B cell (primary cell): ENCODE measurements around the gene LEPR. TPM values are rescaled to one million over a fixed set of nuclear protein-coding genes. Genes with fewer than 3 reads are reported as not detected.

Source experiments
- ATAC-seq: fragments of 200-7000 bp; cut with Tn5 transposase; one replicate; pipeline ENCODE4 v1.10.0; 2021; ENCODE audit warnings: low read depth, mild to moderate bottlenecking, moderate number of reproducible peaks, moderate library complexity
- CTCF ChIA-PET: fragments of 350-600 bp; sonication (Branson Sonifier 250); formaldehyde crosslinking; loops from one replicate; lab custom pipeline; 2021; ENCODE audit warnings: antibody characterized with exemption, inconsistent platforms; lab: Charles Lee
- POLR2A ChIA-PET: fragments of 350-600 bp; sonication (Branson Sonifier 250); formaldehyde crosslinking; loops from one replicate; lab custom pipeline; 2021; ENCODE audit warnings: antibody characterized with exemption; lab: Charles Lee
- DNase-seq: peaks from one replicate; pipeline ENCODE4 v3.0.0; 2013
- H2AFZ ChIP-seq: 2 replicates; pipeline ENCODE4 v1.6.1; 2012; ENCODE audit warnings: mild to moderate bottlenecking, low read depth, low read length; ENCODE audit not compliant: insufficient read depth, poor library complexity, severe bottlenecking
- H3K27ac ChIP-seq, 2 donors: 1 replicate in 1 of 2; 2 replicates in 1 of 2; pipeline ENCODE4 v1.5.1; 2012 to 2013; ENCODE audit warnings: low read length in 2 of 2, mild to moderate bottlenecking in 2 of 2, moderate library complexity in 1 of 2
- H3K27me3 ChIP-seq, 4 experiments: fragments of 200-600 bp in 1 of 4; sonication (generic) in 1 of 4; replicated peaks in 1 of 4; 1 replicate in 2 of 4; 2 replicates in 2 of 4; pipeline versions ENCODE4 v1.6.1 to v1.7.0; 2013 to 2016; ENCODE audit warnings: low read length in 3 of 4, mild to moderate bottlenecking in 2 of 4, mixed read lengths in 1 of 4, moderate library complexity in 1 of 4; ENCODE audit not compliant: insufficient read depth in 4 of 4, control insufficient read depth in 3 of 4; ENCODE audit errors: control extremely low read depth in 1 of 4
- H3K36me3 ChIP-seq, 2 experiments: replicated peaks in 1 of 2; 1 replicate in 1 of 2; 2 replicates in 1 of 2; pipeline versions ENCODE4 v1.6.1 to v1.7.1; 2013; ENCODE audit warnings: low read length in 1 of 2; ENCODE audit not compliant: insufficient read depth in 2 of 2, control insufficient read depth in 1 of 2; ENCODE audit errors: control extremely low read depth in 1 of 2, extremely low read depth in 1 of 2
- H3K4me1 ChIP-seq, 2 donors: fragments of 200-600 bp in 1 of 2; sonication (generic) in 1 of 2; 1 replicate in 1 of 2; 2 replicates in 1 of 2; pipeline versions ENCODE4 v1.5.1 to v1.6.1; 2013 to 2017; ENCODE audit warnings: low read length in 2 of 2; ENCODE audit not compliant: control insufficient read depth in 2 of 2, insufficient read depth in 2 of 2
- H3K4me2 ChIP-seq: replicated peaks from 2 replicates; pipeline ENCODE3; 2012; ENCODE audit warnings: mild to moderate bottlenecking, low read depth, low read length; ENCODE audit not compliant: poor library complexity, severe bottlenecking
- H3K4me3 ChIP-seq, 5 experiments: fragments of 200-600 bp in 1 of 5; sonication (generic) in 1 of 5; 1 replicate in 3 of 5; 2 replicates in 2 of 5; pipeline versions ENCODE4 v1.5.1 to v1.7.0; 2011 to 2016; ENCODE audit warnings: low read length in 4 of 5, mild to moderate bottlenecking in 4 of 5, low read depth in 2 of 5, control low read depth in 1 of 5, moderate library complexity in 1 of 5; ENCODE audit not compliant: insufficient read depth in 1 of 5; ENCODE audit errors: control extremely low read depth in 1 of 5, extremely low read depth in 1 of 5
- H3K79me2 ChIP-seq: fragments of 200-600 bp; sonication (generic); one replicate; pipeline ENCODE4 v1.6.0; 2016; ENCODE audit warnings: low read length; ENCODE audit not compliant: control insufficient read depth, insufficient read depth
- H3K9ac ChIP-seq: fragments of 200-600 bp; sonication (generic); 2 replicates; pipeline ENCODE4 v1.6.1; 2017; ENCODE audit warnings: mild to moderate bottlenecking, low read length, moderate library complexity
- H3K9me3 ChIP-seq, 3 donors: one replicate each; pipeline versions ENCODE4 v1.6.1 to v1.7.1; 2013; ENCODE audit warnings: low read length in 2 of 3; ENCODE audit not compliant: control insufficient read depth in 2 of 3, insufficient read depth in 1 of 3; ENCODE audit errors: control extremely low read depth in 1 of 3
- H4K20me1 ChIP-seq: 2 replicates; pipeline ENCODE4 v1.6.0; 2012; ENCODE audit warnings: mild to moderate bottlenecking, low read length; ENCODE audit not compliant: insufficient read depth, control insufficient read depth, poor library complexity, severe bottlenecking
- H3K27ac Mint-ChIP-seq: one replicate; pipeline ENCODE4 v1.8.0; 2021; ENCODE audit warnings: mixed read lengths
- H3K27me3 Mint-ChIP-seq: one replicate; pipeline ENCODE4 v1.8.0; 2021; ENCODE audit warnings: mixed read lengths
- H3K4me1 Mint-ChIP-seq: one replicate; pipeline ENCODE4 v1.8.0; 2021; ENCODE audit warnings: mixed read lengths
- H3K4me3 Mint-ChIP-seq: one replicate; pipeline ENCODE4 v1.8.0; 2021; ENCODE audit warnings: mixed read lengths
- H3K9me3 Mint-ChIP-seq: one replicate; pipeline ENCODE4 v1.8.0; 2022; ENCODE audit warnings: mixed read lengths; ENCODE audit not compliant: insufficient read depth
- CTCF ChIP-seq: fragments of 200-600 bp; IDR thresholded peaks from one replicate; pipeline ENCODE4 v1.8.0; 2022; ENCODE audit warnings: antibody characterized with exemption, mild to moderate bottlenecking
- EZH2 ChIP-seq: IDR thresholded peaks from 2 replicates; pipeline ENCODE4 v1.6.1; 2012; ENCODE audit warnings: borderline replicate concordance, low read depth, mild to moderate bottlenecking, moderate library complexity, low read length; ENCODE audit not compliant: insufficient read depth, poor library complexity, severe bottlenecking
- WGBS: methylation state at CpG from one replicate; pipeline ENCODE4 v1.1.5; 2013; ENCODE audit warnings: missing lambda C conversion rate; ENCODE audit not compliant: insufficient coverage; 5-methylcytosine and 5-hydroxymethylcytosine counted together
- intact Hi-C: fragments of 100-400 bp; cut with micrococcal nuclease; formaldehyde crosslinking; loops from one replicate; pipeline ENCODE4 v1.10.0; 2022
- polyA plus RNA-seq: library from polyadenylated mRNA; depleted of rRNA; stranded (reverse); fragments of >200 nt; gene quantifications from 2 replicates; pipeline ENCODE4 v1.2.3, GENCODE V29; 2012
- total RNA-seq, 2 donors: library from RNA; stranded (reverse); fragments of 120-200 nt in 1 of 2; gene quantifications; 1 replicate in 1 of 2; 2 replicates in 1 of 2; pipeline versions ENCODE4 v1.2.3 to v1.2.4, GENCODE V29; 2013 to 2022

The LEPR gene
- total and polyA plus RNA-seq, 2 donors (not counting 1 experiment from before 2014, with no cell fraction given), result 0.19 to 0.30 TPM

- POLR2A ChIA-PET, result no interaction called here
- no peaks in the 10 kb centered on the region for H3K4me1 Mint-ChIP-seq
- no peaks in the 10 kb centered on the region for H3K27me3 ChIP-seq
- DNase-seq, result no peak
- no peaks in the 10 kb centered on the region for H3K79me2 ChIP-seq
- no peak overlapping the region for H3K9ac ChIP-seq
- intact Hi-C loops, result no loop called here
- CTCF ChIA-PET, result no interaction called here
- no peaks in the 10 kb centered on the region for H3K9me3 Mint-ChIP-seq
- TF ChIP-seq CTCF (no peak), EZH2 (no peak)
- no peak overlapping the region for H3K4me3 Mint-ChIP-seq
- no peaks in the 10 kb centered on the region for H3K9me3 ChIP-seq
- H3K4me1 ChIP-seq, result no peaks in the 10 kb centered on the region
- H3K36me3 ChIP-seq, result no peaks in the 10 kb centered on the region
- no peak overlapping the region for H3K4me2 ChIP-seq
- no peak overlapping the region for H3K27ac ChIP-seq
- no peaks in the 10 kb centered on the region for H3K27me3 Mint-ChIP-seq
- H2AFZ ChIP-seq, result no peak overlapping the region
- ATAC-seq, result no peak
- H3K4me3 ChIP-seq, result no peak overlapping the region
- H3K27ac Mint-ChIP-seq, result no peak overlapping the region
- no peaks in the 10 kb centered on the region for H4K20me1 ChIP-seq
These were observed 37.4 kb downstream of the LEPR start for GRCh38 chr1:65457868-65458267.

GRCh38 chr1:65458730-65459396 lies 38.4 kb downstream of the LEPR start:
- H4K20me1 ChIP-seq, result no peaks in the 10 kb centered on the region
- CTCF ChIA-PET, result interaction anchor here (0.9 kb wide), 2 partner anchors 23 to 28 kb away, joined by 3 read pairs; no protein-coding TSS in a partner anchor
- TF ChIP-seq EZH2 (no peak), CTCF (no peak)
- H3K9ac ChIP-seq, result no peak overlapping the region
- H3K36me3 ChIP-seq, result no peaks in the 10 kb centered on the region
- no peak overlapping the region for H3K4me3 ChIP-seq
- H3K9me3 ChIP-seq, result no peaks in the 10 kb centered on the region
- Mint-ChIP-seq H3K4me3 (no peak overlapping the region), H3K27me3 (no peaks in the 10 kb centered on the region), H3K4me1 (no peaks in the 10 kb centered on the region), H3K9me3 (no peaks in the 10 kb centered on the region), H3K27ac (no peak overlapping the region)
- no peak overlapping the region for H3K27ac ChIP-seq
- no peak for ATAC-seq
- H3K4me2 ChIP-seq, result no peak overlapping the region
- H2AFZ ChIP-seq, result no peak overlapping the region
- POLR2A ChIA-PET, result no interaction called here
- no peaks in the 10 kb centered on the region for H3K79me2 ChIP-seq
- 77% methylated on average over 2 of the region's 2 CpGs for WGBS
- DNase-seq, result no peak
- no peaks in the 10 kb centered on the region for H3K4me1 ChIP-seq
- H3K27me3 ChIP-seq, result no peaks in the 10 kb centered on the region
- intact Hi-C loops, result no loop called here
